Cardiac muscle cell (in vitro differentiated cells and primary cell): Measurements from ENCODE around the gene LYPD6. TPM values are rescaled to one million over a fixed set of nuclear protein-coding genes. Genes with fewer than 3 reads are reported as not detected.
A peak's percentile ranks its signal among the peaks of the same experiment; 100 is the strongest.

Experiments used
- DNase-seq, 2 donors: peaks; one replicate each; pipeline versions ENCODE4 v3.0.0 to v3.0.0-alpha.2; 2010 to 2017; ENCODE audit warnings: low read depth in 1 of 2, low spot score in 1 of 2
- H3K27ac ChIP-seq: fragments of 200-600 bp; sonication (generic); 2 replicates; pipeline ENCODE4 v1.5.1; 2016
- H3K27me3 ChIP-seq: fragments of 200-600 bp; sonication (generic); 2 replicates; pipeline ENCODE4 v1.6.0; 2016; ENCODE audit warnings: control low read depth
- H3K36me3 ChIP-seq: fragments of 200-600 bp; sonication (generic); 2 replicates; pipeline ENCODE4 v1.5.1; 2016; ENCODE audit warnings: control low read depth
- H3K4me1 ChIP-seq: fragments of 200-600 bp; sonication (generic); 2 replicates; pipeline ENCODE4 v1.8.1; 2017; ENCODE audit warnings: low read depth, mild to moderate bottlenecking, mixed run types
- H3K4me3 ChIP-seq: fragments of 200-600 bp; sonication (generic); 2 replicates; pipeline ENCODE4 v1.5.1; 2016; ENCODE audit warnings: mild to moderate bottlenecking
- H3K9me3 ChIP-seq: fragments of 200-600 bp; sonication (generic); 2 replicates; pipeline ENCODE4 v1.5.1; 2017; ENCODE audit warnings: low read depth, mild to moderate bottlenecking, control low read depth
- CTCF ChIP-seq: IDR thresholded peaks from 2 replicates; pipeline ENCODE4 v1.5.1; 2012; ENCODE audit warnings: low read depth, mild to moderate bottlenecking, low read length
- polyA plus RNA-seq: library from polyadenylated mRNA; unstranded; fragments of >200 nt; fragmentation: Nextera tagmentation; extraction: Ambion mirVana; gene quantifications from 2 replicates; pipeline ENCODE4 v1.2.1, GENCODE V29; 2016
- total RNA-seq: library from RNA; depleted of rRNA; stranded (reverse); fragments of >200 nt; gene quantifications from 2 replicates; pipeline ENCODE4 v1.2.3, GENCODE V29; 2016

Gene LYPD6
- total and polyA plus RNA-seq, 2 experiments from 2014 or later: 5.8 to 7.6 TPM

- Histone ChIP-seq H3K36me3 (no peaks in the 10 kb centered on the region), H3K4me3 (no peak overlapping the region), H3K4me1 (peaks cover 16% of the 10 kb centered on the region), H3K27me3 (no peaks in the 10 kb centered on the region), H3K27ac (no peak overlapping the region), H3K9me3 (no peaks in the 10 kb centered on the region)
- TF ChIP-seq CTCF: no peak
- no peak for DNase-seq
Observed at GRCh38 chr2:149387411-149387810, 57.0 kb downstream of the LYPD6 start.

GRCh38 chr2:149388120-149388816 is 57.9 kb downstream of the LYPD6 start:
- H3K4me3 ChIP-seq: no peak overlapping the region
- no peaks in the 10 kb centered on the region for H3K9me3 ChIP-seq
- H3K27ac ChIP-seq: no peak overlapping the region
- no peak for DNase-seq
- no peaks in the 10 kb centered on the region for H3K36me3 ChIP-seq
- H3K27me3 ChIP-seq: no peaks in the 10 kb centered on the region
- TF ChIP-seq CTCF: no peak
- peaks cover 16% of the 10 kb centered on the region for H3K4me1 ChIP-seq

GRCh38 chr2:149389506-149390167 is 59.2 kb downstream of the LYPD6 start:
- Histone ChIP-seq H3K4me3 (no peak overlapping the region), H3K36me3 (no peaks in the 10 kb centered on the region), H3K9me3 (no peaks in the 10 kb centered on the region), H3K27me3 (no peaks in the 10 kb centered on the region), H3K4me1 (peaks cover 16% of the 10 kb centered on the region), H3K27ac (peak overlapping the region; percentile 20)
- no peak for TF ChIP-seq CTCF
- no peak for DNase-seq

GRCh38 chr2:149393614-149394013 is 63.2 kb downstream of the LYPD6 start:
- H3K36me3 ChIP-seq: no peaks in the 10 kb centered on the region
- H3K4me1 ChIP-seq: peaks cover 9% of the 10 kb centered on the region
- no peaks in the 10 kb centered on the region for H3K9me3 ChIP-seq
- DNase-seq: no peak
- no peak overlapping the region for H3K27ac ChIP-seq
- H3K27me3 ChIP-seq: no peaks in the 10 kb centered on the region
- no peak for TF ChIP-seq CTCF
- no peak overlapping the region for H3K4me3 ChIP-seq

- no peaks in the 10 kb centered on the region for H3K4me1 ChIP-seq
- no peaks in the 10 kb centered on the region for H3K27me3 ChIP-seq
- H3K9me3 ChIP-seq: no peaks in the 10 kb centered on the region
- no peak for TF ChIP-seq CTCF
- no peak overlapping the region for H3K4me3 ChIP-seq
- no peak for DNase-seq
- H3K36me3 ChIP-seq: no peaks in the 10 kb centered on the region
- no peak overlapping the region for H3K27ac ChIP-seq
Observed at GRCh38 chr2:149394864-149395263, 64.5 kb downstream of the LYPD6 start.
